Neural progenitor cell (in vitro differentiated cells): ENCODE results near the gene TOM1. TPM values are rescaled to one million over a fixed set of nuclear protein-coding genes. Genes with fewer than 3 reads are reported as not detected.

ENCODE experiments used
- DNase-seq: peaks from one replicate; pipeline ENCODE4 v3.0.0-alpha.2; 2016; ENCODE audit warnings: low spot score
- H2AFZ ChIP-seq: fragments of 200-600 bp; sonication (generic); replicated peaks from 2 replicates; pipeline ENCODE4 v1.6.1; 2016; ENCODE audit warnings: antibody characterized with exemption
- H3F3A ChIP-seq: fragments of 200-600 bp; sonication (generic); 2 replicates; pipeline ENCODE4 v1.6.1; 2016; ENCODE audit warnings: antibody characterized with exemption, low read depth
- H3K27ac ChIP-seq: fragments of 200-600 bp; sonication (generic); 2 replicates; pipeline ENCODE4 v1.5.1; 2016; ENCODE audit warnings: mild to moderate bottlenecking
- H3K27me3 ChIP-seq: fragments of 200-600 bp; sonication (generic); 2 replicates; pipeline ENCODE4 v1.6.1; 2016; ENCODE audit warnings: mild to moderate bottlenecking, moderate library complexity
- H3K36me3 ChIP-seq: fragments of 200-600 bp; sonication (generic); 2 replicates; pipeline ENCODE4 v1.5.1; 2016
- H3K4me1 ChIP-seq: fragments of 200-600 bp; sonication (generic); 2 replicates; pipeline ENCODE4 v1.6.1; 2016; ENCODE audit warnings: mixed run types
- H3K4me2 ChIP-seq: fragments of 200-600 bp; sonication (generic); 2 replicates; pipeline ENCODE4 v1.6.1; 2016
- H3K4me3 ChIP-seq: fragments of 200-600 bp; sonication (generic); 2 replicates; pipeline ENCODE4 v1.5.1; 2016
- H3K79me2 ChIP-seq: fragments of 200-600 bp; sonication (generic); 2 replicates; pipeline ENCODE4 v1.6.1; 2016; ENCODE audit warnings: low read depth
- H3K9ac ChIP-seq: fragments of 200-600 bp; sonication (generic); 2 replicates; pipeline ENCODE4 v1.6.1; 2016
- H3K9me3 ChIP-seq: fragments of 200-600 bp; sonication (generic); 2 replicates; pipeline ENCODE4 v1.5.1; 2016; ENCODE audit warnings: low read depth
- H4K20me1 ChIP-seq: fragments of 200-600 bp; sonication (generic); 2 replicates; pipeline ENCODE4 v1.6.1; 2016; ENCODE audit warnings: low read depth
- H3K27ac Mint-ChIP-seq: 3 replicates; pipeline ENCODE4 v1.8.0; 2021; ENCODE audit warnings: mixed read lengths
- H3K27me3 Mint-ChIP-seq: 2 replicates; pipeline ENCODE4 v1.8.0; 2022; ENCODE audit warnings: low read depth, mild to moderate bottlenecking, inconsistent platforms, moderate library complexity, mixed read lengths; ENCODE audit not compliant: insufficient read depth
- H3K36me3 Mint-ChIP-seq: 3 replicates; pipeline ENCODE4 v1.8.0; 2021; ENCODE audit warnings: mixed read lengths
- H3K4me1 Mint-ChIP-seq: 3 replicates; pipeline ENCODE4 v1.8.0; 2021; ENCODE audit warnings: mixed read lengths
- H3K4me3 Mint-ChIP-seq: 3 replicates; pipeline ENCODE4 v1.8.0; 2021; ENCODE audit warnings: mild to moderate bottlenecking, moderate library complexity, mixed read lengths
- H3K9me3 Mint-ChIP-seq: 3 replicates; pipeline ENCODE4 v1.8.0; 2020; ENCODE audit warnings: mixed read lengths
- EZH2 ChIP-seq: fragments of 200-600 bp; sonication (generic); IDR thresholded peaks from 2 replicates; pipeline ENCODE4 v1.6.1; 2017; ENCODE audit warnings: antibody characterized with exemption, mild to moderate bottlenecking, moderate library complexity
- EZH2phosphoT487 ChIP-seq: fragments of 200-600 bp; sonication (generic); IDR thresholded peaks from 2 replicates; pipeline ENCODE4 v1.6.1; 2017; ENCODE audit warnings: antibody characterized with exemption
- total RNA-seq: library from RNA; depleted of rRNA; stranded (reverse); fragments of >200 nt; gene quantifications from 2 replicates; pipeline ENCODE4 v1.2.3, GENCODE V29; 2015; ENCODE audit warnings: low replicate concordance
- TF ChIP-seq, protein P1 (sequence below): fragments of 200-600 bp; sonication (generic); IDR thresholded peaks from 2 replicates; pipeline ENCODE4 v1.5.1; 2017; ENCODE audit warnings: antibody characterized with exemption, mild to moderate bottlenecking

The TOM1 gene
- total RNA-seq, 1 donor from 2014 or later: 28.6 TPM

DNA sequence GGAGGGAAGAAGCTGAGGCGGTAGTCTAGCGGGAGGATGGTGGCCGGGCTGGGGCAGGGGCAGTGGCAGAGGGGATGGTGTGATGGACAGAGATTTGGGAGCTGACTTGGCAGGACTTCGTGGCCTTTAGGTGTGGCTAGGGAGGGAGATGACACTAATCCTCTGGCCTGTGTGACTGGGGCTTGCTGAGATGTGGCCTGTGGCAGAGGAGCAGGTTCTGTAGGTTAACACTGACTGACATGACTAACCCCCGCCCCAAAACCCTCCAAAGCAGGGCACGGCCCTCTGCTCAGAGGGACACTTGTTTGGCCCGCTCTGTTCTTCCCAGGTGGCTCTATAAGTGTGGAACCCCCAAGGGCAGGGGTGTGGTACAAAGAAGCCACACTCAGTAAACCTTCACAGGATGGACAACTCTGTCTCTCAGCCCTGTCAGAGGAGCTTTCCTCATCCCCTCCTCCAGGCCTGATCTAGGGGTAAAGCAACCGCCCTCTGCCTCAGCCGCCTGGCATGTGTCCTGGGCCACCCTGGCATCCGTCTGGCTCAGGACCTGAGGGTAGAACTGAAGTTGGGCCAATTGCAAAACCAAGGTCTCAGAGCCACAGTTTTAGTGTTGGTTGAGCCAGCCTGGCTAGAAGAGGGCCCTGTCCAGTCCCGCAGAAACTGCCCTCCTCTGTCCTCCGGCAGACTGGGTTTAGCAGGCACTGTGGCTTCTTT lies 15.6 kb downstream of the TOM1 start:
- peaks cover 10% of the 10 kb centered on the region for H3F3A ChIP-seq
- H3K36me3 Mint-ChIP-seq: no peaks in the 10 kb centered on the region
- H3K27ac Mint-ChIP-seq: no peak overlapping the region
- H3K9me3 ChIP-seq: no peaks in the 10 kb centered on the region
- no peaks in the 10 kb centered on the region for H3K27me3 ChIP-seq
- H3K9ac ChIP-seq: no peak overlapping the region
- no peak overlapping the region for H3K4me3 ChIP-seq
- peaks cover 17% of the 10 kb centered on the region for H3K4me1 ChIP-seq
- TF ChIP-seq EZH2: no peak
- TF ChIP-seq, protein P1, sequence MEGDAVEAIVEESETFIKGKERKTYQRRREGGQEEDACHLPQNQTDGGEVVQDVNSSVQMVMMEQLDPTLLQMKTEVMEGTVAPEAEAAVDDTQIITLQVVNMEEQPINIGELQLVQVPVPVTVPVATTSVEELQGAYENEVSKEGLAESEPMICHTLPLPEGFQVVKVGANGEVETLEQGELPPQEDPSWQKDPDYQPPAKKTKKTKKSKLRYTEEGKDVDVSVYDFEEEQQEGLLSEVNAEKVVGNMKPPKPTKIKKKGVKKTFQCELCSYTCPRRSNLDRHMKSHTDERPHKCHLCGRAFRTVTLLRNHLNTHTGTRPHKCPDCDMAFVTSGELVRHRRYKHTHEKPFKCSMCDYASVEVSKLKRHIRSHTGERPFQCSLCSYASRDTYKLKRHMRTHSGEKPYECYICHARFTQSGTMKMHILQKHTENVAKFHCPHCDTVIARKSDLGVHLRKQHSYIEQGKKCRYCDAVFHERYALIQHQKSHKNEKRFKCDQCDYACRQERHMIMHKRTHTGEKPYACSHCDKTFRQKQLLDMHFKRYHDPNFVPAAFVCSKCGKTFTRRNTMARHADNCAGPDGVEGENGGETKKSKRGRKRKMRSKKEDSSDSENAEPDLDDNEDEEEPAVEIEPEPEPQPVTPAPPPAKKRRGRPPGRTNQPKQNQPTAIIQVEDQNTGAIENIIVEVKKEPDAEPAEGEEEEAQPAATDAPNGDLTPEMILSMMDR: no peak
- TF ChIP-seq EZH2phosphoT487: no peak
- H3K4me1 Mint-ChIP-seq: peaks cover 37% of the 10 kb centered on the region
- peaks cover 13% of the 10 kb centered on the region for H4K20me1 ChIP-seq
- no peaks in the 10 kb centered on the region for H3K9me3 Mint-ChIP-seq
- no peak for DNase-seq
- no peak overlapping the region for H3K4me3 Mint-ChIP-seq
- H3K79me2 ChIP-seq: no peaks in the 10 kb centered on the region
- no peak overlapping the region for H3K4me2 ChIP-seq
- no peak overlapping the region for H2AFZ ChIP-seq
- no peaks in the 10 kb centered on the region for H3K36me3 ChIP-seq
- peaks cover 8% of the 10 kb centered on the region for H3K27me3 Mint-ChIP-seq
- H3K27ac ChIP-seq: no peak overlapping the region

DNA sequence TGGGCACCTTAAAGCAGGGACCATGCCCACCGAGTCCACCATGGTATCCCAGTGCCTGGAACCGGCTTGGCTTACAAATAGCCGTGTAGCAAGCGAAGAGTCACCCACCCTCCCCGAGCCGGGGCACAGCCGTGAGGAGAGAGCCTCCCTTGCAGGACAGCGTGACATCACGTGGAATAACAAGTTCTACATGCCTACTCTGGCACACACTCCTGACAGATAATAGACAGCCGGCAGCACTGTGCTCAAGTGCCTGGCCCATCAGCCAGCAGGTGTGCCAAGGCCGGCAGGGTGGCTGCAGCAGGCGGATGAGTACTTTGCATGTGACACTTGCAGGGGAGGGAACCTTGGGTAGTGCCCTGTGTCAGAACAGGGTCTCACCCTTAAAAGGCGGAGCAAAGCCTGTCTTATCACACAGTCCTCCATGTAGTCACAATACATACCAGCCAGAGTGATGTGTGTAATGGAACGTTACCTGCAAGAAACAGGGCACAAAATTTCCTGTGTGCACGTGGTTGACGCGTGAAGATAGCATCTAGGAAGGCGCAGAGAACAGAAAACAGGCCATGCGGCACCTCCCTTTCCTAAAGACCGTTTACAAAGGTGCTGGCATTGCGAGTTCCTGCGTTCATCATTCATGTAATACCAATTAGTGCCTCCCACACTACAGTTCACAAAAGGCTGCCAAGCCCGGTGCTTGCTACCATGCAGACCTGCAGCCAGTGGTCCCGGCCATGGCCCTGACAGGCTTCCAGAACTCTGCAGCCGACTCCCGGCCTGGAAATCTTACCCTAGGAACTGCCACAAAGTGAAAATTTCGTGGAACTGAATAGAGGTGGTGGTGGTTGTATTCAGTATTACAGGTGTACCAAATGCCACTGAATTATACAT lies 16.4 kb downstream of the TOM1 start:
- Mint-ChIP-seq H3K9me3 (no peaks in the 10 kb centered on the region), H3K27me3 (peaks cover 8% of the 10 kb centered on the region), H3K27ac (peak overlapping the region; percentile 14), H3K4me3 (no peak overlapping the region), H3K36me3 (no peaks in the 10 kb centered on the region), H3K4me1 (peaks cover 29% of the 10 kb centered on the region)
- Histone ChIP-seq H3K9me3 (no peaks in the 10 kb centered on the region), H3K79me2 (no peaks in the 10 kb centered on the region), H4K20me1 (peaks cover 9% of the 10 kb centered on the region), H3K27me3 (no peaks in the 10 kb centered on the region), H2AFZ (no peak overlapping the region), H3K36me3 (no peaks in the 10 kb centered on the region), H3K4me2 (no peak overlapping the region), H3K4me3 (no peak overlapping the region), H3K27ac (no peak overlapping the region), H3K4me1 (peaks cover 10% of the 10 kb centered on the region), H3F3A (peaks cover 2% of the 10 kb centered on the region), H3K9ac (no peak overlapping the region)
- no peak for TF ChIP-seq EZH2
- TF ChIP-seq EZH2phosphoT487: no peak
- TF ChIP-seq, protein P1: no peak
- DNase-seq: no peak

DNA sequence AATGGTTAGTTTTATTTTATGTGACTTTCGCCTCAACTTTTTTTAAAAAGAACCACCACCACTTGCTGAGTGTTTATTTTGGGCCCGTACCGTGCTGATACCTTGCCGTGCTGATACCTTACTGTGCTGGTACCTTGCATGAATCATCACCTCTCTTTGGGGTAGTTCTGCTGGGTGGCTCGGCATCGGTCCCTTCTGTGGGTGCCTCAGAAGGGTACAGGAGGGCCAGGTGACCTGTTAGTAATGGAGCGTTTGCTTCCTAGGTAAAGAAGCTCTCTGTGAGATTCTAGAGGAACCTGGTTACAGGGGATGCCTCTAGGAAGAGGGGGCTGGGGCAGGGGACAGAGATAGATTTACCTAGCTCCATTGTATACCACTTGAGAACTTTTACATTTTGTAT lies 17.1 kb downstream of the TOM1 start:
- Mint-ChIP-seq H3K4me1 (peaks cover 24% of the 10 kb centered on the region), H3K27ac (no peak overlapping the region), H3K36me3 (no peaks in the 10 kb centered on the region), H3K9me3 (no peaks in the 10 kb centered on the region), H3K4me3 (no peak overlapping the region), H3K27me3 (peaks cover 7% of the 10 kb centered on the region)
- peaks cover 7% of the 10 kb centered on the region for H3K4me1 ChIP-seq
- H3F3A ChIP-seq: no peaks in the 10 kb centered on the region
- no peak for DNase-seq
- no peaks in the 10 kb centered on the region for H3K79me2 ChIP-seq
- no peak overlapping the region for H3K27ac ChIP-seq
- no peak overlapping the region for H3K4me3 ChIP-seq
- no peak for TF ChIP-seq EZH2
- no peak for TF ChIP-seq EZH2phosphoT487
- TF ChIP-seq, protein P1: no peak
- H3K27me3 ChIP-seq: no peaks in the 10 kb centered on the region
- H3K4me2 ChIP-seq: no peak overlapping the region
- H2AFZ ChIP-seq: no peak overlapping the region
- no peaks in the 10 kb centered on the region for H3K9me3 ChIP-seq
- peaks cover 9% of the 10 kb centered on the region for H4K20me1 ChIP-seq
- H3K36me3 ChIP-seq: no peaks in the 10 kb centered on the region
- no peak overlapping the region for H3K9ac ChIP-seq
